ENCODE results near the gene RCOR1.

RCOR1 gene

DNA sequence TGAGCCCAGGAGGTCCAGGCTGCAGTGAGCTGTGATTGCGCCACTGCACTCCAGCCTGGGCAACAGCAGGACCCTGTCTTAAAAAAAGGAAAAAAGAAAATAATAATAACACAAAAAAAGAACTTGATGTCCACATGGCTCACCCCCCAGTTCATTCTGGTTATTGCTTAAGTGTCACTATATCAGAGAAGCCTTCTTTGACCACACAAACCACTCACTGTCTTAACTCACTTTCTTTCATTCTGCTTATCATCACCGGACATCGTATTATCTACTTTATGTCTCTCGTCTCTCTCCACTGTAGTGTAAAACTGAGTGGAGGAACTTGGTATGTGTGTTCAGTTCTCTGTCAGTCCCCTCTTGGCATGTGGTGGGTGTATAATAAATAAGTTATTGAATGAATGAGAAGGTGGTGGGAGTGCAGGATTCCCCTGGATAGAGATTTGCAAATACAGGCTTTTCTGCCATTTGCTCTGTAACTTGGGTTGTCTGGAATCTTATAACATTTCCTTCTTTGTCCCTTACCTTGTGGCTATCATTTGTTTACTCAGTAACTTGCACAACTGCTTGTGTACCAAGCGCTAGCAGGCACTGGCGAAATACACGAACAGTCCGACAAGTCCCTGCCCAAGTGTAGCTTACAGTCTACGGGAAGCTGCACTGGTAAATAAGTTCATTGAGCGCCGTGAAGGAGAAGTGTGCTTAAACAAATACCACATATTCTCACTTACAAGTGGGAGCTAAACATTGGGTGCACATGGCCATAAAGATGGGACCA lies 98.2 kb downstream of the RCOR1 start:
- no peak for DNase-seq (ENCODE audit: low read depth, low spot score)
- TF ChIP-seq CTCF (IDR thresholded peaks at IDR 0.05; ENCODE audit: insufficient read depth, low read length, missing control alignments): no peak
- ChIA-PET CTCF (interaction anchor here (1.0 to 2.4 kb wide), 3 partner anchors 8 to 227 kb away, joined by 3 to 7 read pairs (median 6); no protein-coding TSS in a partner anchor), POLR2A (no interaction called here)
- H3K4me3 ChIP-seq (ENCODE audit: low read depth, low read length): no peak overlapping the region

DNA sequence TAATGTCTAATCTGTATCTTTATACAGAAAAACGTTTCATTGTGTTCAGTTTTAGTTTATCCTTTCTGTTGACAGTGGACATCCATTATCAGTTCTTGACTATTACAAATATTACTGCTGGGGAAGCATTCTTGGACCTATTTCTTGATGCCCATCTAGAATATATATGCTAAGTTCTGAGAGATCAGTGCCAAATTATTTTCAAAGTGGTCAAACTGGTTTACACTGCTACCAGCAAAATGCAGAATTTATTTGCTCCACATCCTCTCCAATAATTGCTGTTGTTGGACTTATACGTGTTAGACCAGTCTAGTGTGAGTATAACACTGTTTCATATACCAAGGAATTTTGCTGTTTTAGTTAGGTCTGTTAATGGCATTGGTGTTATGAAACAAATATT lies 99.3 kb downstream of the RCOR1 start:
- no peak overlapping the region for H3K4me3 ChIP-seq (ENCODE audit: low read depth, low read length)
- no peak for DNase-seq (ENCODE audit: low read depth, low spot score)
- POLR2A ChIA-PET: no interaction called here
- CTCF ChIA-PET: interaction anchor here (0.7 to 3.9 kb wide), 3 partner anchors 260 to 388 kb away, joined by 3 to 18 read pairs (median 4); no protein-coding TSS in a partner anchor
- TF ChIP-seq CTCF (IDR thresholded peaks at IDR 0.05; ENCODE audit: insufficient read depth, low read length, missing control alignments): no peak

GRCh38 chr14:102692334-102692733 lies 99.9 kb downstream of the RCOR1 start:
- no peak for TF ChIP-seq CTCF (IDR thresholded peaks at IDR 0.05; ENCODE audit: insufficient read depth, low read length, missing control alignments)

GRCh38 chr14:102693006-102693755 lies 100.7 kb downstream of the RCOR1 start:
- ChIA-PET CTCF (interaction anchor here (0.6 to 5.0 kb wide), 35 partner anchors 7 to 598 kb away, joined by 3 to 62 read pairs (median 7); no protein-coding TSS in a partner anchor), POLR2A (no interaction called here)
- DNase-seq (ENCODE audit: low read depth, low spot score): no peak
- no peak overlapping the region for H3K4me3 ChIP-seq (ENCODE audit: low read depth, low read length)
- no peak for TF ChIP-seq CTCF (IDR thresholded peaks at IDR 0.05; ENCODE audit: insufficient read depth, low read length, missing control alignments)

More at GRCh38 chr14:102692334-102692733, 99.9 kb downstream of the RCOR1 start:
- no peak for DNase-seq (ENCODE audit: low read depth, low spot score)
- ChIA-PET POLR2A (no interaction called here), CTCF (interaction anchor here (0.7 to 5.0 kb wide), 6 partner anchors 12 to 387 kb away, joined by 3 to 62 read pairs (median 12); no protein-coding TSS in a partner anchor)
- H3K4me3 ChIP-seq (ENCODE audit: low read depth, low read length): no peak overlapping the region

DNA sequence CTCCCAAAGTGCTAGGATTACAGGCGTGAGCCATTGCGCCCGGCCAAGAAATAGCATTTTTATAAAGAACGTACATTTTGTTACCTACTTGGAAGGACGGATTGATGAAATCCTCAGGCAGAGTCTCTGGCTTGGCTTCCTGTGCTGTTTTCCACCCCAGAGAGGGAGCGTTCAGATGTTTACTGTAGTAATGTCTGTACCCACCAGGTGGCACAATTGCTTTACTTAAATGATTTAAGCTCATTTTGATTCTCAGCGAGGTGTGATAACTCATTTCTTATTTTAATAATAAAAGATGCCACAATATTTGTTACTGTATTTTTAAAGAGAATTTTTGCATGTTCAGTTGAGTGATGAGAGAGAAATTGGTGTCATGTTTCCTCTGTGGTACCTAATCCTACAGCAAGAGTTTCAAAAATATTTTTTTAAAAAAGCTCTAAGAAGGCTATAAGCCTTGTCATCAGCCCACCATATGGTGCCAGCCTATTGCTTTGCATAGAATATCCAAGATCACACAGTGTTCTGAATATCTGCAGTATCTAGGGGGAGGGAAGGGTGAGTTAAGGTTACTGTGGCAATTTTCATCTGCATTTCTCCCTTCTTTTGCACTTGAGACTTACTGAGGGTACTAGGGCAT lies 102.2 kb downstream of the RCOR1 start:
- no peak overlapping the region for H3K4me3 ChIP-seq (ENCODE audit: low read depth, low read length)
- ChIA-PET CTCF (interaction anchor here (0.6 to 5.0 kb wide), 64 partner anchors 9 to 600 kb away, joined by 3 to 62 read pairs (median 5); partner anchors contain the start of gene AMN), POLR2A (no interaction called here)
- peak; percentile 50 for TF ChIP-seq CTCF (IDR thresholded peaks at IDR 0.05; ENCODE audit: insufficient read depth, low read length, missing control alignments)
- no peak for DNase-seq (ENCODE audit: low read depth, low spot score)

Measured in AG04449 (cell line).